Measurements from ENCODE around the gene S100A13.
"Not testable (repeated sequence)": the region's sequence is repeated elsewhere in the genome, so short reads cannot be mapped to it uniquely, and the experiment has no call there.

S100A13 gene

GRCh38 chr1:153611356-153611755, 15.9 kb downstream of the S100A13 start:
- in situ Hi-C loops (cut with MboI; ENCODE audit: low pct_unique_long_range_greater_than_20kb, low sequenced_read_pairs), result no loop called here
- DNase-seq, result no peak

- in situ Hi-C loops (cut with MboI; ENCODE audit: low pct_unique_long_range_greater_than_20kb, low sequenced_read_pairs), result no loop called here
- DNase-seq, result no peak
Measured at GRCh38 chr1:153610811-153611301, 16.4 kb downstream of the S100A13 start.

- no peak for DNase-seq
- in situ Hi-C loops (cut with MboI; ENCODE audit: low pct_unique_long_range_greater_than_20kb, low sequenced_read_pairs), result no loop called here
Measured at GRCh38 chr1:153610334-153610733, 17.0 kb downstream of the S100A13 start.

- in situ Hi-C loops (cut with MboI; ENCODE audit: low pct_unique_long_range_greater_than_20kb, low sequenced_read_pairs), result no loop called here
- no peak for DNase-seq
Measured at GRCh38 chr1:153609585-153609907, 17.8 kb downstream of the S100A13 start.

- in situ Hi-C loops (cut with MboI; ENCODE audit: low pct_unique_long_range_greater_than_20kb, low sequenced_read_pairs), result no loop called here
- no peak for DNase-seq
Measured at GRCh38 chr1:153608742-153609584, 18.3 kb downstream of the S100A13 start.

GRCh38 chr1:153608089-153608682, 19.1 kb downstream of the S100A13 start:
- in situ Hi-C loops (cut with MboI; ENCODE audit: low pct_unique_long_range_greater_than_20kb, low sequenced_read_pairs), result no loop called here
- DNase-seq, result no peak

GRCh38 chr1:153607381-153607780, 19.9 kb downstream of the S100A13 start:
- in situ Hi-C loops (cut with MboI; ENCODE audit: low pct_unique_long_range_greater_than_20kb, low sequenced_read_pairs), result no loop called here
- no peak for DNase-seq

- no peak for DNase-seq
- in situ Hi-C loops (cut with MboI; ENCODE audit: low pct_unique_long_range_greater_than_20kb, low sequenced_read_pairs), result no loop called here
Measured at GRCh38 chr1:153606194-153606593, 21.1 kb downstream of the S100A13 start.

- in situ Hi-C loops (cut with MboI; ENCODE audit: low pct_unique_long_range_greater_than_20kb, low sequenced_read_pairs), result no loop called here
- DNase-seq, result no peak
Measured at GRCh38 chr1:153602749-153603148, 24.6 kb downstream of the S100A13 start.

- no peak for DNase-seq
- in situ Hi-C loops (cut with MboI; ENCODE audit: low pct_unique_long_range_greater_than_20kb, low sequenced_read_pairs), result no loop called here
Measured at GRCh38 chr1:153599847-153600246, 27.5 kb downstream of the S100A13 start.

GRCh38 chr1:153598309-153599172, 28.8 kb downstream of the S100A13 start:
- in situ Hi-C loops (cut with MboI; ENCODE audit: low pct_unique_long_range_greater_than_20kb, low sequenced_read_pairs), result no loop called here
- peak; percentile 97 for DNase-seq

GRCh38 chr1:153597206-153597605, 30.1 kb downstream of the S100A13 start:
- DNase-seq, result no peak
- in situ Hi-C loops (cut with MboI; ENCODE audit: low pct_unique_long_range_greater_than_20kb, low sequenced_read_pairs), result no loop called here

GRCh38 chr1:153592748-153593147, 34.6 kb downstream of the S100A13 start:
- in situ Hi-C loops (cut with MboI; ENCODE audit: low pct_unique_long_range_greater_than_20kb, low sequenced_read_pairs), result no loop called here
- DNase-seq, result no peak

GRCh38 chr1:153588482-153588881, 38.8 kb downstream of the S100A13 start:
- no peak for DNase-seq
- in situ Hi-C loops (cut with MboI; ENCODE audit: low pct_unique_long_range_greater_than_20kb, low sequenced_read_pairs), result no loop called here

GRCh38 chr1:153588033-153588432, 39.3 kb downstream of the S100A13 start:
- in situ Hi-C loops (cut with MboI; ENCODE audit: low pct_unique_long_range_greater_than_20kb, low sequenced_read_pairs), result not testable (repeated sequence)

GRCh38 chr1:153587314-153587713, 40.0 kb downstream of the S100A13 start:
- in situ Hi-C loops (cut with MboI; ENCODE audit: low pct_unique_long_range_greater_than_20kb, low sequenced_read_pairs), result no loop called here
- no peak for DNase-seq

More at GRCh38 chr1:153588033-153588432, 39.3 kb downstream of the S100A13 start:
- DNase-seq, result not testable (repeated sequence)

GRCh38 chr1:153586347-153586746, 41.0 kb downstream of the S100A13 start:
- in situ Hi-C loops (cut with MboI; ENCODE audit: low pct_unique_long_range_greater_than_20kb, low sequenced_read_pairs), result no loop called here

GRCh38 chr1:153585006-153585405, 42.3 kb downstream of the S100A13 start:
- in situ Hi-C loops (cut with MboI; ENCODE audit: low pct_unique_long_range_greater_than_20kb, low sequenced_read_pairs), result no loop called here
- no peak for DNase-seq

More at GRCh38 chr1:153586347-153586746, 41.0 kb downstream of the S100A13 start:
- no peak for DNase-seq

GRCh38 chr1:153583976-153584375, 43.3 kb downstream of the S100A13 start:
- in situ Hi-C loops (cut with MboI; ENCODE audit: low pct_unique_long_range_greater_than_20kb, low sequenced_read_pairs), result no loop called here
- DNase-seq, result no peak

- not testable (repeated sequence) for DNase-seq
Measured at GRCh38 chr1:153583514-153583913, 43.8 kb downstream of the S100A13 start.

More at GRCh38 chr1:153583514-153583913, 43.8 kb downstream of the S100A13 start:
- in situ Hi-C loops (cut with MboI; ENCODE audit: low pct_unique_long_range_greater_than_20kb, low sequenced_read_pairs), result not testable (repeated sequence)
